Measurements from ENCODE around the gene SEMA3C. TPM values are rescaled to one million over a fixed set of nuclear protein-coding genes. Genes with fewer than 3 reads are reported as not detected.

The SEMA3C gene
- polyA plus RNA-seq, 4 donors: 31.7 to 39.6 (median 35.6) TPM

DNA sequence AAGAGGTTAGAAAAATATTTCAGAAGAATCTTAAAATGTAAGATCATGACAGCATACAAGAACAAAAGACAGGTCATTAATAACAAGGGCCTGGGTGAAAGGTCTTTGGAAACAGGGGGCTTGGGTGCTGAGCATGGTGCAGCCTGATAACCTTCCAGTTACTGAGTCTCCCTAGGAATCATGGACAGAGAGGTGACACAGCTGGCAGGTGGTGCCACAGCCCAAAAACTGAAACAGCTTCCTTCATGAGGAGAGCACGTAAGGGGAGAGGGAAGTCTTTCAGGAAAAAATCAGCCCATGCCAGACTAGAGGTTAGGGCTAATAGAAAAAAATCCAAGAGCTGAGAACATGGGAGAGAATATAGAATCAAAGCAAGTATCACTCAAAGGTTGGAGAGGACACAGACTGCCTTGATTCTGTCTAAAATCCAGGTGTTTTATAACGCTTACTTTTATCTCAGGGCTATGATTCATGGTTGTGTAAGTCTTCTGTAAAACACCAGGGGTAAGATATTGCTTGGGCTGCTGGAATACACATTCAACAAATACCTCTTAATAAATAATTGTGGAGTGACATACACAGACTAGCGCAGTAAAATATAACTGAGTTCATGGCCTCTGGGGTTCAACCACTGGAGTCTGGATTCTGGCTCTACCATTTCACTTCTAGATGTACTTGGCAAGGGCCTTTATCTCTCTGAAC is 88.1 kb downstream of the SEMA3C start:
- no peak for DNase-seq (ENCODE audit: low read depth in 4 of 4, low spot score in 3 of 4)

DNA sequence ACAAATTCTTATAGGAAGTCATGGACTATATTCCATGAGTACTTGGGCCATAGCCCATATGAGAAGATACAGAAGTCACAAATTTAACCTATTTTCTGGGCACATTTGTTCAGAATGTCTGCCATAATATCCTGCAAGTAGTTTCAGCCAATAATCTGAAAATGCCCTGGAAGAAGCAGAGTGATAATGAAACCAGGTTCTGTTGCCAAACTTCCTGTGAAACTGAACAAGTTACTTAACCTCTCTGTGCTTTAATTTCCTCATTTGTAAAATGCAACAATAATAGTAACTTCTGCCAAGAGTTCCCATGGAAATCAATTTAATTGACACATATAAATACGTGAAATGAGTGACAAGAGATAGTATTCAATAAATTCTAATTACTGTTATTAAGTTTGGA is 88.8 kb downstream of the SEMA3C start:
- DNase-seq (ENCODE audit: low read depth in 4 of 4, low spot score in 3 of 4): no peak

DNA sequence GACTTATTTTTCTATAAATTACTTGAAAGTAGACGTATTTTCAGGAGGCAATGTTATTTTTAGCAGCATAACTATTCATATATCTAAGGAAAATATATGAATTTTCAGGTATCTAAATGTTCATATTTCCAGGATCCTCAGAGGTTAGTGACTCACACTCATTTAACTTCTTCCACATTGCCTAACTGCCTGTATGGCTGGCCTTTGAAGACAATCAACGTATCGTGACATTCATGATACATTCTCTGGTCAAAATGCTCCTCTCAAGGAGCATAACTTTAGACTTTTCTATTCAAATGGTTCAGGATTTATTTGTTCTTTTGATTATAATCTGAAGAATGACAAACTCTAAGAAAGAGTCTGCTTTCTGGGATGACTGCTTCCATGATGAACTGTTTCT is 89.3 kb downstream of the SEMA3C start:
- no peak for DNase-seq (ENCODE audit: low read depth in 4 of 4, low spot score in 3 of 4)

DNA sequence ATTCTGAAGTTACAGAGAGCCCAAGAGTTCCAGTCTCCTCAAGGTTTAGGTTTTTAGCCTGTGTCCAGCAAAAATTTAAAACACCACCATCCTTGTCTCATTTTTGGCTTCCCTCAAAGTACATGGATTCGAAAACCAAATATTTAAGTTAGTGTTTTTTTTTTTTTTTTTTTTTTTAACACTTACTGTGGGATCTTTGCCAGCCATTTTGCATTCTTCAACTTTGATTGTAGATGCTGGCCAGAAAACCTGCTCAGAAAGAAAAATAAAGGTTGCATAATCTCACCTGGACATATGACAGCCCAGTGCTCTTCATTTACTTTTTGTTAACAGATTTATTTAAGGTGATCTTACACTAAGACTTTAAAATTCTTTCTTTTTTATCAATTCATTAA is 91.6 kb downstream of the SEMA3C start:
- DNase-seq (ENCODE audit: low read depth in 4 of 4, low spot score in 3 of 4): no peak

DNA sequence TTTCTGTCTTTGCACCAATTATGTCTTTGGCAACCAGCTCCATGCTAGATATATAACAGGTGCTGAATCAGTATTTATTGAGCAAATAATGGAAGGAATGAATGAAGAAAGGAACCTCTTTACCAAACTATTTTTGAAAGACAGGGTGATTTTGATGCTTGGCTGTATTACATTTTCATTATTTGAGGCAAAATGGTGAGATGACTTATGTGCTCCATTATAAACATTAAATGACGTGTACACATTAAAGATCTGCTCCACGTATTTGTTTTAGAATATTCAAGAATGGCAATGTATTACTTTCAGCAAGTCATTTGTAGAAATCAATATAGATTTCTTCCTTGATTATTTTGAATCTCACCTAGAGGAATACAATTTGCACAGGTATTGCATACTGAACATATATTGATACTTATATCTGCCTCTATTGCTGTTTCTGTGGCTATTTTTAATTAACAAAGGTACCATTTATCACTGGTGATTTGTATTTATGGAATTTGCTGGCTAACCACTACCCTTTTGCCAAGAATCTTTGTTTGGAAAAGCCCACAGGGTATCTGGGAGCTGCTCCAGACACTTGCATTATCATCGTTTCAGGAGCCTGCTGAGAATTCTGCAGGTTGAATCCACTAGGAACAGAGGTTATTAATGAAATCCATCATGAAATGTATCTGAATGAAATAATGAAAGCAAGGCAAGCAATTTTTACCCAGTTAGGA is 92.2 kb downstream of the SEMA3C start:
- DNase-seq (ENCODE audit: low read depth in 4 of 4, low spot score in 3 of 4): no peak

DNA sequence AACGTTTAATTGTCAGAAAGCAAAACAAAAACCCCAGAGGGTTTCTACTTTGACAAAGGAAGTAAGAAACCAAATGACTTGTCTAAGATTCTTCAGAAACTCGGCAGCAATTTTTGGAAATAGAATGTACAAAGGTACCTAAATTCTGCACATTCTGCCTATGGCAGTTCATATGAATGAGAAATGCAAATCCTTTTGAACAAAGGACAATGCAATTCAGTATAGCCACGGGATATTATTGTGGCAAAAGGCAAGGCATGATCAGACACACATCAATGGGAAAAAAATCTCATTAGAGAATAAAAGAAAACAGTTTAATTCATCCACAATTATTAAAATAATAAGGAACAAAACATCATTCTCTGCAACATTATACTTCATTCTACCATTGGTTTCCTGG is 93.4 kb downstream of the SEMA3C start:
- no peak for DNase-seq (ENCODE audit: low read depth in 4 of 4, low spot score in 3 of 4)

DNA sequence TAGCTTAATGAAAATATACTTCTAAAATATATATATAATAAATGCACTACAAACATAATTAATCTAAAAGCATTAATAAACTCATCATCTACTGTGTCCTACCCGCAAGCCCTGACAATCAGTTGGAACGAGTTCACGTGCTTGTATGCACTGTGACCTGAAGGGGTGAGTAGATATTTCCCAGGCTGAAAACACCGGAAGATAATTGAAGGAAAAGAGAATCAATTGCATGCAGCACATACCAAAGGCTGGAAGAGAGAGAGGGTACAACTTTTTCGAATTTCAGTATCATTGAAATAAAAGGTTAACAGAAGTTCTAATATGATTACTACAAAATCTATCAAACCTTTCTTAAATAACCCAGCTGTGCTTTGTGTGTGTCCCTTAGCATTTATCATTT is 94.6 kb downstream of the SEMA3C start:
- no peak for DNase-seq (ENCODE audit: low read depth in 4 of 4, low spot score in 3 of 4)

DNA sequence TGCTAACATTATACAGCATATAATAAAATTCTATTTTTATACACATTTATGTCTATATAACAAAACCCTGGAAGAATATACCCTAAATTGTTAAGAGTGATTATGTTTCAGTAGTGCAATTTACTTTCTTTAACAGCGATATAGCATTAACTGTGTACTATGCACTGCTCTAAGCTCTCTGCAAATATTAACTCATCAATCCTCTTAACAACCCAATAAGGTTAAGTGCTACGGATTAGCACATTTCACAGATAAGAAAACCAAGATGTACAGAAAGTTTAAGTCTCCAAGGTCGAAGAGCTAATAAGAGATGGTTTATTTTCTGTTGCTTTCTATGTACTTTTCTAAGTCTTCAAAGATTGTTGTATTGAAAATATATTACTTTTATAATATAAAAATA is 95.8 kb downstream of the SEMA3C start:
- DNase-seq (ENCODE audit: low read depth in 4 of 4, low spot score in 3 of 4): no peak

DNA sequence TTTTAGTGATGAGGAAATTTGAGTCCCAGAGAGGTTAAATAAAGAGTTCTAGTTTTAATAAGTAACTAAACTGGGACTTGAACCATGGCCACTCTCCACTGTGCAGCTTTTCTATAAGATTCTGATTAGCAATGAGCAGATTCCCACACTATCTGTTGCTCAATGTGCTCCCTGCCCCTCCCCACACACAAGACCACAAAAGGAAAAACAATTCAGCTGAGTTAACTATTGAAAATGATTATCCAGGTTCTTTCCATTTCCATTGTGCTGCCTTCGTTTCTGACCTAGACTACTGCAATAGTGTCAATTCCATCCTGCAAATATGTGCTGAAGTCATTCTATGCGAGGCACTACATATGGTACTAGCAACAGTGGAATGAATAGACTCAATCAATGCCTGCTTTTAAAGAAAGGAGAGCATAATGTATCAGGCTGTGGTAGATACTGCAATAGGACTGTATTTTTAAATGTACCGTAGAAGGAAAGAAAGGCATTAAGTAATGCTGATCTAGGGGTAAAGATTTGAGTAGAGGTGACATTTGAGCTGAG is 97.0 kb downstream of the SEMA3C start:
- no peak for DNase-seq (ENCODE audit: low read depth in 4 of 4, low spot score in 3 of 4)

DNA sequence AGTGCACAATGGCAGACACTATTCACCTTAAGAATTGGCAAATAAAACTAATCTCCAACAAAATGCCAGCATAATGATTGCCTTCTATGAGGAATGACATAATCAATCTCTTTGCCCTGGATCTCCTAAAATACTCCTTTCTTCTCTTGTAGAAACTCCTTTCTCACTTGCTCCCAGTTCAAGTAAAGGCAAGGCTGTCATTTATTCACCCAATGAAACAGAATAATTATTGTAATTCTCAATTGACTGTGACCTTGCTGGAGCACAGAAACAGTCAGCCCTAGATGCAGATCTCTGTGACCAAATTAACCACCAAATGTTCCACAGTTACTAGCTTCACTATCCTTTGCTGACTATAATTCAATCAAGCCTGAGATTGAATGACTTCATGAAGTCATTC is 99.3 kb downstream of the SEMA3C start:
- no peak for DNase-seq (ENCODE audit: low read depth in 4 of 4, low spot score in 3 of 4)

DNA sequence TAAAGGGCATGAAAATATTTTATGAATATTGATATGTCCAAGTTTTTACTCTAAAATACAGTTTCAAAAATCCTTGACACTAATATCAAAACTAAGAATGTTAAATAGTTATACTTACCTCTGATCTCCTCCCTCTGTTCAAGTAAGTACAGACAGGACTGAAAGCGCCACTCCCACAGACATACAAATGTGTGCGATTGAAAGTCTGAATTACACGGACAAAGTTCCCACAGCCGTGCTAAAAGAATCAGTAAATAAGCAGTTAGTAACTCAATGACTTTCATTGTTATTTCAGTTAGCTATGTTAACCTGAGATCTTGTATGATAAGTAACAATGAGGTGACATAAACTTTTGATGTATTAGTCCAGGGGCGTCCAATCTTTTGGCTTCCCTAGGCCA is 100.7 kb downstream of the SEMA3C start:
- DNase-seq (ENCODE audit: low read depth in 4 of 4, low spot score in 3 of 4): no peak

DNA sequence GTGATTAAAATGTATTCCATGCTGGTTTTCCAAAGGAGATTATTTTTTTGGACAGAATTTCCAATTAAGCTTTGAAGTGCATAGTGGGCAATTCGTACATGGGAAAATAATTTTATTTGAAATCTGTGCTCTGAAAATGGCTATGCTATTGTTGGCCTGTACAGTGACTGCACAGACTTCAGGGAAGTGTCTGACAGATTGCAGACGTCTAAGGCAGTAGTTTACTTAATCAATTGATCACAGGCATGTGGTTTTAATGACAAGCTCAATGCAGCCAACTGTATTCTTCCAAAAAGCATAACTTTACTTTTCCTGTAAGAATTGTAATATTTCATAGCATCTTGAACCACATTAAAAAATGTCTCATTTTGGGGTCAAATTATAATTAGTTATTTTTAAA is 102.0 kb downstream of the SEMA3C start:
- DNase-seq (ENCODE audit: low read depth in 4 of 4, low spot score in 3 of 4): no peak

DNA sequence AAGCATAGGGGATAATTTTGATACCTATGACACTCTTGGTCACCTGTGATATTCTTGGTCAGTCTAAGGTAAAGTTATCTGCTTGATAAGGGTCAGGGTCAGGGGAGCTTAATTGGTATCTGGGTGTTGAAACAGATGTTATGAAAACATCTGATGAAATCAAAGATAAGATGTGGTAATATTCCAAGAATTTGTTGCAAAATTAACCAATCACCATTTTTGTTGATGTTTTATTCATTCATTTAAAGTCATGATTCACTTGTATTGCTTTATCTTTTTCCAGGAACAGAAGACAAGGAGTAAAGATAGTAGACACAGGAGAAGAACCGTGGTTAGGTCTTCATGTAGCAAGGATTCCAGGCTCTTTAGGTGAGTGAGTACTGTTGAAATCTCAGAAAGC is 103.1 kb downstream of the SEMA3C start:
- no peak for DNase-seq (ENCODE audit: low read depth in 4 of 4, low spot score in 3 of 4)

DNA sequence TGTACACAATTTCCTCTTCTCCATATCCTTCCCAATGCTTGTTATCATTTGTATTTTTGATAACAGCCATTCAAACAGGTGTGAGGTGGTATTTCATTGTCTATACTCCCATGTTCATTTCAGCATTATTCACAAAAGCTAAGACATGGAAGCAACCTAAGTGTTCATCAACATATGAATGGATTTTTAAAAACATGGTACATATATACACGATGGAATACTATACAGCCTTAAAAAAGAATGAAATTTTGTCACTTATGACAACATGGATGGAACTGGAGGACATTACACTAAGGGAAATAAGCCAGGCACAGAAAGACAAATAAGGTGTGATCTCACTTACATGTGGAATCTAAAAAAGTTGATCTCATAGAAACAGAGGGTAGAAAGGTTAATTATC is 109.3 kb downstream of the SEMA3C start:
- DNase-seq (ENCODE audit: low read depth in 4 of 4, low spot score in 3 of 4): no peak

DNA sequence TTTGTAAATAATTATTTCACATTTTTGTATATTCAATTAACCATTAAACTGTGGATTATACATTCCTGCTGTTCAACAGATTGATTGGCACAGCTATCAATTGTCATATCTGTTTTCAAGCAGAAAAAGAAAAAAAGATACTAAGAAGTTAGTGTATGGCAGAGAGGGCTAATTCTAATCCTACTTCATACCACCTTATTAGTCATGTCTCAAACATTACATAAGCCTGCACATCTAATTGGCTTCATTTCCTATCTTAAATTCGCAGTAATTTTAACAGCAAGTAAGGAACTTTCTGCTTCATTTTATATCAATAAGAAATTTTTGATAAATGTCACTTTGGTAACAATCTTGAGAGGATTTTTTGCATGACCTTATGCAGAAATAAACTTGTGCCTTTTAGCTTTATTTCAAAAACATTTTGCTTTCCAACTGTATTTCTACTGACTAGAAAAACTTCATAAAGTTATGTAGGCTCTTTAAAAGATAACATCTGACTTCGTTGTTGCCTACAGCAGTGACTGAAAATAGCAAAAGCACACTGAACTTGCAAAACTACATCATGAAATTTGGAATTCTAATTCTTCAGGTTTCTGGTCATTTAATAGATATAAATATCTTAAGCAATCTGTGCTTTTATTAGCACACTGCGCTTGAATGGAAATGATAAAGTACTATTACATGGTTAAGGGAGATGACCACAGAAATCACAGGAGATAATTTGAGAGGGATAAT is 111.5 kb downstream of the SEMA3C start:
- no peak for DNase-seq (ENCODE audit: low read depth in 4 of 4, low spot score in 3 of 4)

DNA sequence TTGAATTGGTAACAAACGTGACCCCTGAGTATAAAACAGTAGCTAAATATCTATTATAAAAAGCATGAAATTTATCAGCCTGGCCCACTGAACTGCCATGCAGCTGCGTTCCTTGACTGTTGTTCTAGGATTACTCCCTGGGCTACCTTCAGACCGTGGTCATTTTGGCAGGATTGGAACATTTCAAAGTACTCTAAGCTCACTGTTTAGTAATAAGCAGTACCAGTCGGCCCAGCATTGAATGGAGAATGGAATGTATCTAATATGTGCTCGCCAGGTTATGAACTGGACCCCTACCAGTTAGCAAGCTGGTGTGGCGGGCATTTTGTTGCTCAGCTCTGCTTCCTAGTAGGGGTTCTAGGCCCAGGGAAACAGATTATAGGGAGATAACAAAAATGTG is 112.2 kb downstream of the SEMA3C start:
- no peak for DNase-seq (ENCODE audit: low read depth in 4 of 4, low spot score in 3 of 4)

DNA sequence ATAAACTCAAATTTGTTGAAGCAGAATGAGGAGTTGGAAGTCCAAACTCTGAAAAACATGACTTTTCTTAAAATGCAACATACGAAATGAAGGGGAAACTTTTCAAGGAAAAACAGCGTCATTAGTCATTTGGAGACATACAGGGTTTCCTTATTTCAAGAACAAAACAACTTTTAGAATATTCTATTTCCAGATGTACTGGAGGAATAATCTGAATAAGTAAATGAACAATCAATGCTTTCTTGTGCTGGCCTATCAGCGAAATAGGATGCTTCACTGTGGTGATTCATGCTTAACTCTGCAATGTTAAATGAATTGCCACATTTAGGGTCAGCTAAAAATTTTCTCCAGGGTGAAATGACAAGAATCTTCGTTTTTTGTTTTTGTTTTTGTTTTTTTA is 114.3 kb downstream of the SEMA3C start:
- DNase-seq (ENCODE audit: low read depth in 4 of 4, low spot score in 3 of 4): no peak

DNA sequence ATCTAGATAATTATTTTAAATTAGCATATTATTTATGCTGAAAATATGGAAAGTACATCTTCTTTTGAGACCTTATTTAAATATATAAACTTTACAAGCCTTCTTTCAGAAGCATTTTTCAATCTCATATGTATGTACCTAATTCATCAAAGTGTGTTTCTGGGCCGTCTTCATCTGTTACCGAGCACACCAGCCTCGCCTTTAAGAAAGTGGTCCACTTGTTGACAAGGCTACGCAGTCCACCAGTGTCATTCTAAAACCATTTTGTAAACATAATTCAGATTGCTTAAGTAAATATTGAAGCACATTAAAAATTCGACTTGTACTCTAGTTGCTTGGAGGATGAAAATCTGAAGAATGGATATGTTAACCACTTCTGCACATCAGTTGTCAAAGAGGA is 116.3 kb downstream of the SEMA3C start:
- DNase-seq (ENCODE audit: low read depth in 4 of 4, low spot score in 3 of 4): no peak

DNA sequence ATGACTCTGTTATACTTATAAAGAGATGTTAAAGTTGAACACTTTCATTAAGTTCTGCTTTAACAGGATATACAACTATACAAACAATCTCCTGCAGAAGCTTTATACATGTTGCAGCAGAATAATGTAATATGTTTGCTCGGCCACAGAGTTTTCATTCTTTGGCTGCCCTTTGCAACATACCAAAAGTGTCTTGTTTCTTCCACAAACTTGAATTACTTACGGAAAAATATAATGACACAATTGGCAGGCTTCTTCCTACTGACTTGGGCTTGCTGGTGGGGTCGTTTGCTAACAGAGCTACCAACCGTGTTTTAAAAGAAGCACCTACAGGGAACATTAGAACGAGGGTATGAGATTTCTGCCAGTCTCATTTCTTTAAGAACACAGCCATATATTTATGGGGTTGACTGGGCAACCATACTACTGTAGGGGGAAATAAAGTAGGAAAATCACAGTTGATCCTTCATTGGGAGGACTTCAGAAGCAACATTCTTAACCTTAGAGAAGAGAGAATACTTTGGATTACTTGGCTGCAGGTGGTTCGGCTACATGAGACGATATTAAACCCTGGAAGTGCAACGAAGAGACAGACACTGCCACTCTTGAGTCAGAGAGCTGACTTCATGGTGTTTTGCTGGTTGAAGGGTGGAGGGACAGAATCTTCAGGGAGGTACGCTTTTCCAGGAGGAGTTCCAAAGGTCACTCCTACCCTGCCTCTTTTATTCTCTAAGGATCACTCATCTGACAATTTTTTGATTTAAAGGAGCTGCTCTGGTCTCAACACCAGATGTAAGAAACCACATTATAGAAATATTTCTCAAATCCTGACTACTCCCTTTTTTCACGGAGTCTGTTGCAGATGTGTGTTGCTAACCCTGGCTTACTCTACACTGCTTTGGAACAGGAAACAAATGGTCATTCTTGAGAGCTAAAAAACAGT is 123.9 kb downstream of the SEMA3C start:
- peak in 2 of 4 donors; percentile 12 to 34 for DNase-seq (ENCODE audit: low read depth in 4 of 4, low spot score in 3 of 4)

DNA sequence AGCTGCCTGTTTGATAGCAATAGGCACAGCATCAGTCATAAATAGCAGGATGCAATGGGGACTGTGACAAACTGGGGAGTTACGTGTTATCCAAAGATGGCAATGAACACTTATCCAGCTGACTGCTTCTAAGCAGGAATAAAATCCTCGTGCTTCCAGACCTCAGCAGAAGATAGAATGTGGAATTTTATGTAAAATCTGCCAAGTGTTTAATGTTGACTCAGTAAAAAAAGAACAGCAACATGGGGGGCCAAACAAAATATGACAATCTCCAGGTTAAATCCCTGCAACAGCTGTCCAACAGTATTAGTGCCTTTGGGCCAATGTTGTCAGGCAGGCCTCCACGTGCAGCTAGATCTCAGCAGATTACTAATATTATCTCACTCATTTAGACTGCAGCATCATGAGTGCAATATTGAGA is 127.3 kb downstream of the SEMA3C start:
- no peak for DNase-seq (ENCODE audit: low read depth in 4 of 4, low spot score in 3 of 4)

Measured in right renal pelvis (tissue), 4 donors.